ENCODE measurements around the gene SPATA4.

- TF ChIP-seq CTCF (conservative IDR thresholded peaks at IDR 0.05; ENCODE audit: low read length), result no peak
- no peak for TF ChIP-seq EZH2phosphoT487 (IDR thresholded peaks at IDR 0.05; ENCODE audit: borderline replicate concordance)
Observed at GRCh38 chr4:176139518-176139917, 55.9 kb downstream of the SPATA4 start.
